ENCODE data around the gene STK10. TPM values are rescaled to one million over a fixed set of nuclear protein-coding genes. Genes with fewer than 3 reads are reported as not detected.

STK10 gene
- polyA plus RNA-seq, result not detected in 2 replicates

DNA sequence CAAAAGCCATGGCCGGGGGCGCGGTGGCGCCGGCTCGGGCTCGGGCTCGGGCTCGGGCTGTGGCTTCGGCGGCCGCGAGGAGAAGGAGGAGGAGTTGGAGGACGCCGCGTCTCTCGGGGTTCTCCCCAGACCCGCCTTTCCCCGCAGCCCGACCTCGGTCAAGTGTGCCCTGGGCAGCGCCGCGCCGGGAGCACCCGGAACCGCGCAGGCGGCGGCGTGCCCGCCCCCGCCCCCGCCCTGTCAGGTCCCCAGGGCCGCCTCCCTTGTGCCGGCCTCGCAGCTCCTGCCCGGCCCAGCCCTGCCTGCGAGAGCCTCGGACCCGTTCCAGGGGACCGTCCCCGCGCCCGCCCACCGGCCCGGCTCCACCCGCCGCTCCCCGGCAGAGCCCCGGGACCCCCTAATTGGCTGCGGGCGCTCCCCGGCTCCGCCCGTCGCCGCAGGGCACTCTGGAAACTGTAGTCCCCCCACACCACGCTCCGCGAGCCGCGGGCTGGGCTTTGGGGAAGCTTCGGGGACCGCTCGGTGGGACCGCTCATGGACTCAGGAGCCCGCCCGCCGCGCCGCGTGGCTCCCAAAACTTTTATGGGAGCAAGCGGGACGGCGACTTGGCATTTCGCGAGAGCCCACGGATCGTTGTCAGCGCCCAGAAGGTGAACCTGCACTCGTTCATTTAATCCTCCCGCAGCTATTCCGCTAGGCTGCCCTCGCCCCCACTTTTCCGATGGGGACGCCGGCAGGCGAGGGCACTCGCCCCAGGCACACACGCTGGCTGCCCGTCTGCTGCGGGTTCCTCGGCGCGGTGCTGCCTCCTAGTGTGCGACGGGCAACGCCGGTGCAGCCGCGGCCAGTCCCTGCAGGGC is at the start of gene STK10:
STK10 (minus strand) TSS at position 192 of the 860 bp plus-strand sequence; CDS start at position 10, 182 bp downstream.

DNA sequence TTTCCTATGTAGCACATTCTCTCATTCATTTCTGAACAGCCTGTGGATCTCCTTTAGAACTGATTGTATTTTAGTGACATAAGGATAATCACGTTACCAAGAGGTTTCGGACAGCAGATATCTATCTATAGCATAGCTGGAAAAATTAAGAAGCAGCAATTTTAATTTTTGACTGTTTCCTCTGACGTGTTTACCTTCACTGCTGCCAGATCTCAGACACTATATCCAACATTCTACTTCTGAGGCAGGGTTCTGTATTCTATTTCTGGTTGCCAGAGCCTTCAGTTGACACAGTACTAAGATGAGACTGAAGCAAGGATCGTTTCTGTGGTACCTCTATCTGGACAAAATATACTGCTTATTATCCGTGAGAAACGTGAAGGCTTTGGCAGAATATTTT is 5.8 kb upstream of the STK10 start, which contains the start of gene EFCAB9:
EFCAB9 (plus strand) TSS at position 301 of the 400 bp plus-strand sequence; CDS start at position 302, 1 bp downstream.

DNA sequence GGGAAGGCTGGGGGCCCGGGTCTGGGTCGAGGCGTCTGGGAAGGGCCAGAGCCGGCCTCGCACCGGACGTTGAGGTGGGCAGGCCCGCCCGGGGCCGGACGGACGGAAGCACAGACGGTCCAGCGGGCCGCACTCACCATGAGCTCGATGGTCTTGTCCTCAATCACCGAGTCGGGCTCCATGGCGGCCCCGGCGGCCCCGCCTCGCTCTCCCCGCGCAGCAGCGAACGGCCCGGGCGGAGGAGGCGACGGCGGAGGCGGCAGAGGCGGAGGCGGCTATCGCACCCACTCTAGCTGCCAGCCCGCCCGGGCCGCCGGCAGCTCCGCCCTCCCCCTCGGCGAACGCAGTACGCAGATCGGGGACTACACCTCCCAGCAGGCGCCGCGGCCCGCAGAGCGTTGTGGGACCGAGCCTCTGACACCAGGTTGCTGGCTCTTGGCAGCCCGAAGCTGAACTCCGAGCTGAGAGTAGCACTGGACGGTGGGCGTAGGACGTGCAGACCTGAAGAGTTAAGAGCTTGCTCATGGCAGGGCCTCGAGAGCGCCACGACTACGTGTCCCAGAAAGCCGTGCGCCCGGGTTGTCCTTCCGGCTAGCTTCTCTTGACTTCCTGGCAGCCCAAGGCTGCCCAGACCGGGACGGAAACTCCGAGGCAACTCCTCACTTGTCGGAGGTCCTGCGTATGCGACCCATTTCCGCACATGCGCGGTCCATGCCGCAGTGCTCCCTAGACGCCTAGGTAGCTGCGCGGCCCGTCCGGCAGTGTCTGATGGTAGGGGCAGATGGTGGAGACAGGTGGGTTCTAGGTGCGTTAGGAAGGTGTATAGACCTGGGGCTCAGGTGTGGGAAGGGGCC is 181.5 kb downstream of the STK10 start, which contains the start of gene FBXW11:
FBXW11 (minus strand) TSS at position 318 of the 854 bp plus-strand sequence; CDS start at position 182, 136 bp downstream.

Other genes with a start within 250 kb of the STK10 start
- 15.2 and 16.0 TPM in 2 replicates for gene FBXW11, start 181.6 kb downstream of the STK10 start, polyA plus RNA-seq
- not detected in 2 replicates for gene EFCAB9, start 5.9 kb upstream of the STK10 start, polyA plus RNA-seq
- 10.1 and 12.8 TPM in 2 replicates for gene UBTD2, start 95.5 kb upstream of the STK10 start, polyA plus RNA-seq

Measured in Purkinje cell (primary cell).